ENCODE measurements around the gene PSME2.

- TF ChIP-seq, protein P1, sequence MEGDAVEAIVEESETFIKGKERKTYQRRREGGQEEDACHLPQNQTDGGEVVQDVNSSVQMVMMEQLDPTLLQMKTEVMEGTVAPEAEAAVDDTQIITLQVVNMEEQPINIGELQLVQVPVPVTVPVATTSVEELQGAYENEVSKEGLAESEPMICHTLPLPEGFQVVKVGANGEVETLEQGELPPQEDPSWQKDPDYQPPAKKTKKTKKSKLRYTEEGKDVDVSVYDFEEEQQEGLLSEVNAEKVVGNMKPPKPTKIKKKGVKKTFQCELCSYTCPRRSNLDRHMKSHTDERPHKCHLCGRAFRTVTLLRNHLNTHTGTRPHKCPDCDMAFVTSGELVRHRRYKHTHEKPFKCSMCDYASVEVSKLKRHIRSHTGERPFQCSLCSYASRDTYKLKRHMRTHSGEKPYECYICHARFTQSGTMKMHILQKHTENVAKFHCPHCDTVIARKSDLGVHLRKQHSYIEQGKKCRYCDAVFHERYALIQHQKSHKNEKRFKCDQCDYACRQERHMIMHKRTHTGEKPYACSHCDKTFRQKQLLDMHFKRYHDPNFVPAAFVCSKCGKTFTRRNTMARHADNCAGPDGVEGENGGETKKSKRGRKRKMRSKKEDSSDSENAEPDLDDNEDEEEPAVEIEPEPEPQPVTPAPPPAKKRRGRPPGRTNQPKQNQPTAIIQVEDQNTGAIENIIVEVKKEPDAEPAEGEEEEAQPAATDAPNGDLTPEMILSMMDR (IDR thresholded peaks at IDR 0.05; ENCODE audit: extremely low read depth in 1 of 2, insufficient read depth in 1 of 2, low read depth in 1 of 2, low read length in 2 of 2): no peak
- no peak for TF ChIP-seq EZH2 (IDR thresholded peaks at IDR 0.05; ENCODE audit: borderline replicate concordance, low read depth, low read length, severe bottlenecking)
Observed at GRCh38 chr14:24150061-24150460, 3.7 kb upstream of the PSME2 start.
